NCI-H1436 (cell line): ENCODE results near the gene ADAM20.
"Not testable (repeated sequence)": the region's sequence is repeated elsewhere in the genome, so short reads cannot be mapped to it uniquely, and the experiment has no call there.

Experiments
- DNase-seq: peaks from one replicate; lab custom pipeline; 2025; lab: John Stamatoyannopoulos, UW

The ADAM20 gene

GRCh38 chr14:70534904-70535303 lies at the start of gene ADAM20:
Gene ADAM20, minus strand, starts transcription at chr14:70535004. Its CDS starts 10,247 bp downstream, at chr14:70524757.
- no peak for DNase-seq

GRCh38 chr14:70576891-70577290 lies 42.1 kb upstream of the ADAM20 start:
- DNase-seq = no peak

GRCh38 chr14:70573050-70573449 lies 38.2 kb upstream of the ADAM20 start:
- DNase-seq = no peak

- no peak for DNase-seq
Observed at GRCh38 chr14:70571139-70571538, 36.3 kb upstream of the ADAM20 start.

- peak; percentile 8 for DNase-seq
Observed at GRCh38 chr14:70567791-70568190, 33.0 kb upstream of the ADAM20 start.

GRCh38 chr14:70563869-70564268 lies 29.1 kb upstream of the ADAM20 start:
- DNase-seq = no peak

GRCh38 chr14:70563417-70563816 lies 28.6 kb upstream of the ADAM20 start:
- no peak for DNase-seq

- no peak for DNase-seq
Observed at GRCh38 chr14:70558356-70558755, 23.6 kb upstream of the ADAM20 start.

GRCh38 chr14:70555890-70556289 lies 21.1 kb upstream of the ADAM20 start:
- DNase-seq = no peak

- no peak for DNase-seq
Observed at GRCh38 chr14:70538087-70538486, 3.3 kb upstream of the ADAM20 start.

GRCh38 chr14:70536830-70537229 lies 2.0 kb upstream of the ADAM20 start:
- DNase-seq = no peak

GRCh38 chr14:70530417-70530816 lies 4.4 kb downstream of the ADAM20 start:
- no peak for DNase-seq

GRCh38 chr14:70527501-70528105 lies 7.2 kb downstream of the ADAM20 start:
- DNase-seq = no peak

GRCh38 chr14:70525691-70526090 lies 9.1 kb downstream of the ADAM20 start:
- no peak for DNase-seq

GRCh38 chr14:70515811-70516210 lies 19.0 kb downstream of the ADAM20 start:
- DNase-seq = no peak

- no peak for DNase-seq
Observed at GRCh38 chr14:70514168-70515069, 20.4 kb downstream of the ADAM20 start.

- DNase-seq = no peak
Observed at GRCh38 chr14:70498191-70498590, 36.6 kb downstream of the ADAM20 start.

GRCh38 chr14:70489579-70490200 lies 45.1 kb downstream of the ADAM20 start:
- DNase-seq = no peak

- not testable (repeated sequence) for DNase-seq
Observed at GRCh38 chr14:70477356-70478105, 57.3 kb downstream of the ADAM20 start.

GRCh38 chr14:70475459-70475858 lies 59.3 kb downstream of the ADAM20 start:
- DNase-seq = not testable (repeated sequence)

- no peak for DNase-seq
Observed at GRCh38 chr14:70473825-70474224, 61.0 kb downstream of the ADAM20 start.
